Measurements from ENCODE around the gene RGMA. TPM values are rescaled to one million over a fixed set of nuclear protein-coding genes. Genes with fewer than 3 reads are reported as not detected.

Gene RGMA
- total and polyA plus RNA-seq, 2 experiments from 2014 or later = 34.2 to 36.5 TPM

GRCh38 chr15:93029836-93030429 is 59.1 kb downstream of the RGMA start:
- H3K4me2 ChIP-seq = no peak overlapping the region
- H4K20me1 ChIP-seq (replicated peaks; ENCODE audit: insufficient read depth) = peaks cover 4% of the 10 kb centered on the region
- no peaks in the 10 kb centered on the region for H3K27me3 ChIP-seq (ENCODE audit: insufficient read depth)
- no peaks in the 10 kb centered on the region for H3K9me2 ChIP-seq (ENCODE audit: insufficient read depth)
- H3K4me3 ChIP-seq = no peak overlapping the region
- Mint-ChIP-seq H3K27ac (peak overlapping the region; percentile 10; the same call in 1 of the 2 replicates), H3K27me3 (ENCODE audit: insufficient read depth, low read depth, poor library complexity) (peaks cover 19% of the 10 kb centered on the region), H3K4me1 (peaks cover 20% of the 10 kb centered on the region), H3K36me3 (ENCODE audit: low read depth) (peaks cover 31% of the 10 kb centered on the region), H3K9me3 (peaks cover 16% of the 10 kb centered on the region), H3K4me3 (no peak overlapping the region)
- TF ChIP-seq ZNF114 (CRISPR knock-in tag; IDR thresholded peaks at IDR 0.05) = no peak
- no peak for TF ChIP-seq REST (IDR thresholded peaks at IDR 0.05; ENCODE audit: unreplicated experiment)
- TF ChIP-seq NANOG (IDR thresholded peaks at IDR 0.05; ENCODE audit: borderline replicate concordance) = no peak
- TF ChIP-seq ZNF462 (CRISPR knock-in tag; IDR thresholded peaks at IDR 0.05) = no peak
- no peak for TF ChIP-seq JUNB (IDR thresholded peaks at IDR 0.05; ENCODE audit: unreplicated experiment)
- no peak for TF ChIP-seq CTCF (conservative IDR thresholded peaks at IDR 0.05; ENCODE audit: low read depth in 2 of 2)
- no peak for TF ChIP-seq STAT1 (IDR thresholded peaks at IDR 0.05; ENCODE audit: unreplicated experiment)
- TF ChIP-seq ETS1 (IDR thresholded peaks at IDR 0.05) = no peak
- TF ChIP-seq EZH2phosphoT487 (IDR thresholded peaks at IDR 0.05; ENCODE audit: unreplicated experiment) = no peak
- TF ChIP-seq CREB1 (CRISPR knock-in tag; IDR thresholded peaks at IDR 0.05; ENCODE audit: low read depth) = no peak
- TF ChIP-seq EZH2 (IDR thresholded peaks at IDR 0.05; ENCODE audit: low read depth, unreplicated experiment) = no peak
- no peak for TF ChIP-seq ZNF331 (CRISPR knock-in tag; IDR thresholded peaks at IDR 0.05; ENCODE audit: low read depth)
- no peak for TF ChIP-seq POLR2AphosphoS5 (IDR thresholded peaks at IDR 0.05; ENCODE audit: low read depth)
- no peak overlapping the region for H3K27ac ChIP-seq (ENCODE audit: low read depth)
- H3K4me1 ChIP-seq (ENCODE audit: insufficient read depth) = no peaks in the 10 kb centered on the region
- no peak overlapping the region for H2AFZ ChIP-seq
- DNase-seq (ENCODE audit: low spot score) = no peak
- H3F3A ChIP-seq (replicated peaks; ENCODE audit: low read depth) = peaks cover 15% of the 10 kb centered on the region
- H3K36me3 ChIP-seq (ENCODE audit: insufficient read depth) = peaks cover 5% of the 10 kb centered on the region; the same call in 1 of the 2 replicates
- H3K79me2 ChIP-seq (replicated peaks; ENCODE audit: insufficient read depth) = no peaks in the 10 kb centered on the region
- ATAC-seq = peak; percentile 23

Measured in GM23338 (cell line).